ENCODE results near the gene SLC29A4. TPM values are rescaled to one million over a fixed set of nuclear protein-coding genes. Genes with fewer than 3 reads are reported as not detected.
"Not testable (repeated sequence)": the region's sequence is repeated elsewhere in the genome, so short reads cannot be mapped to it uniquely, and the experiment has no call there.

SLC29A4 gene
- total and polyA plus RNA-seq, 2 of the 4 experiments (the other 2 are of a cell fraction): 2.3 to 7.6 TPM

GRCh38 chr7:5323800-5324781, 41.3 kb downstream of the SLC29A4 start:
- H3K4ac ChIP-seq (ENCODE audit: low read depth, low read length); H3K18ac ChIP-seq (ENCODE audit: low read depth, low read length); intact Hi-C loops (cut with micrococcal nuclease); H2BK15ac ChIP-seq (ENCODE audit: low read depth, low read length); H4K91ac ChIP-seq (ENCODE audit: insufficient read depth, low read depth, low read length); H2BK5ac ChIP-seq (ENCODE audit: low read depth, low read length, poor library complexity, severe bottlenecking); H3K27ac ChIP-seq (ENCODE audit: insufficient read depth, low read length); H2AFZ ChIP-seq (replicated peaks; ENCODE audit: low read length, poor library complexity); H3K27me3 ChIP-seq (ENCODE audit: control insufficient read depth, insufficient read depth, low read length); H2BK120ac ChIP-seq (ENCODE audit: low read depth, low read length); in situ Hi-C loops (cut with MboI; ENCODE audit: low sequenced_read_pairs); H4K20me1 ChIP-seq (ENCODE audit: insufficient read depth, low read length); H3K4me1 ChIP-seq (ENCODE audit: control insufficient read depth, insufficient read depth, low read length); H3K9ac ChIP-seq (ENCODE audit: low read depth, low read length); H3K23ac ChIP-seq (ENCODE audit: low read depth, low read length); H3K56ac ChIP-seq (ENCODE audit: extremely low read depth, insufficient read depth, low read length); H4K5ac ChIP-seq (ENCODE audit: low read depth, low read length); ATAC-seq (ENCODE audit: low read depth); H4K8ac ChIP-seq (ENCODE audit: low read depth in 2 of 2, low read length in 2 of 2); H3K14ac ChIP-seq (replicated peaks; ENCODE audit: low read depth, low read length); CTCF ChIA-PET; DNase-seq; dilution Hi-C loops (cut with HindIII; ENCODE audit: low sequenced_read_pairs, unreplicated experiment); H3K4me2 ChIP-seq (ENCODE audit: low read depth, low read length); BruUV-seq (replicated peaks); H3K9me3 ChIP-seq (ENCODE audit: control insufficient read depth, insufficient read depth, low read length); H2BK20ac ChIP-seq (ENCODE audit: low read depth, low read length); H3K9me1 ChIP-seq (ENCODE audit: insufficient read depth, low read length); POLR2A ChIA-PET (ENCODE audit: unreplicated experiment); H2AK9ac ChIP-seq (replicated peaks; ENCODE audit: low read depth, low read length, poor library complexity); H2AK5ac ChIP-seq (ENCODE audit: low read depth, low read length); H3K4me3 ChIP-seq (ENCODE audit: insufficient read depth, low read depth, low read length): not testable (repeated sequence)
- WGBS, 2 experiments (ENCODE audit: extremely low coverage in 2 of 2, insufficient read length in 1 of 2): 95% methylated on average over 19 of the region's 31 CpGs; no CpG with 5 or more reads in 1 of the 2 experiments
- H3K36me3 ChIP-seq (ENCODE audit: control insufficient read depth, insufficient read depth, low read length): peaks cover 66% of the 10 kb centered on the region
- peaks cover 0 to 23% of the 10 kb centered on the region in 2 experiments; a peak in 3 of 4 replicates for H3K79me1 ChIP-seq (ENCODE audit: low read depth in 1 of 2, low read length in 2 of 2)
